Smooth muscle cell (in vitro differentiated cells): ENCODE results near the gene ZDHHC7. TPM values are rescaled to one million over a fixed set of nuclear protein-coding genes. Genes with fewer than 3 reads are reported as not detected.

Source experiments
- DNase-seq: peaks from one replicate; lab custom pipeline; 2025; ENCODE audit not compliant: unreplicated experiment; lab: John Stamatoyannopoulos, UW
- H2AFZ ChIP-seq: fragments of 200-600 bp; sonication (generic); 2 replicates; pipeline ENCODE4 v1.6.0; 2016; ENCODE audit warnings: antibody characterized with exemption, low read depth, mild to moderate bottlenecking
- H3F3A ChIP-seq: fragments of 200-600 bp; sonication (generic); 2 replicates; pipeline ENCODE4 v1.6.0; 2017; ENCODE audit warnings: antibody characterized with exemption, low read depth
- H3K27ac ChIP-seq: fragments of 200-600 bp; sonication (generic); 2 replicates; pipeline ENCODE4 v1.5.1; 2016; ENCODE audit warnings: low read depth, mild to moderate bottlenecking
- H3K27me3 ChIP-seq: fragments of 200-600 bp; sonication (generic); 2 replicates; pipeline ENCODE4 v1.6.1; 2016; ENCODE audit warnings: low read depth, mild to moderate bottlenecking
- H3K36me3 ChIP-seq: fragments of 200-600 bp; sonication (generic); 2 replicates; pipeline ENCODE4 v1.5.1; 2016; ENCODE audit warnings: low read depth
- H3K4me1 ChIP-seq: fragments of 200-600 bp; sonication (generic); 2 replicates; pipeline ENCODE4 v1.5.1; 2016; ENCODE audit warnings: low read depth
- H3K4me2 ChIP-seq: fragments of 200-600 bp; sonication (generic); 2 replicates; pipeline ENCODE4 v1.6.0; 2016; ENCODE audit warnings: mild to moderate bottlenecking
- H3K4me3 ChIP-seq: fragments of 200-600 bp; sonication (generic); 2 replicates; pipeline ENCODE4 v1.5.1; 2016; ENCODE audit warnings: mild to moderate bottlenecking
- H3K79me2 ChIP-seq: fragments of 200-600 bp; sonication (generic); 2 replicates; pipeline ENCODE4 v1.6.0; 2016; ENCODE audit warnings: low read depth, mild to moderate bottlenecking
- H3K9ac ChIP-seq: fragments of 200-600 bp; sonication (generic); 2 replicates; pipeline ENCODE4 v1.6.0; 2016; ENCODE audit warnings: low read depth
- H3K9me3 ChIP-seq: fragments of 200-600 bp; sonication (generic); replicated peaks from 2 replicates; pipeline ENCODE4 v1.5.1; 2016; ENCODE audit warnings: low read depth
- H4K20me1 ChIP-seq: fragments of 200-600 bp; sonication (generic); 2 replicates; pipeline ENCODE4 v1.6.0; 2016; ENCODE audit warnings: low read depth
- CTCF ChIP-seq: fragments of 200-600 bp; sonication (generic); IDR thresholded peaks from 2 replicates; pipeline ENCODE4 v1.5.1; 2017; ENCODE audit warnings: borderline replicate concordance, mild to moderate bottlenecking, antibody characterized with exemption; ENCODE audit not compliant: insufficient read depth, poor library complexity, severe bottlenecking
- whole genome bisulfite sequencing: methylation state at CpG from one replicate; pipeline ENCODE4 v1.1.7; 2016; ENCODE audit warnings: low lambda C conversion rate; 5-methylcytosine and 5-hydroxymethylcytosine counted together
- polyA plus RNA-seq: library from polyadenylated mRNA; unstranded; fragments of >200 nt; fragmentation: Nextera tagmentation; extraction: Ambion mirVana; gene quantifications from 2 replicates; pipeline ENCODE4 v1.2.1, GENCODE V29; 2016
- total RNA-seq: library from RNA; depleted of rRNA; stranded (reverse); fragments of >200 nt; gene quantifications from 2 replicates; pipeline ENCODE4 v1.2.3, GENCODE V29; 2014

The ZDHHC7 gene
- total and polyA plus RNA-seq, 2 experiments from 2014 or later = 31.9 to 39.1 TPM

DNA sequence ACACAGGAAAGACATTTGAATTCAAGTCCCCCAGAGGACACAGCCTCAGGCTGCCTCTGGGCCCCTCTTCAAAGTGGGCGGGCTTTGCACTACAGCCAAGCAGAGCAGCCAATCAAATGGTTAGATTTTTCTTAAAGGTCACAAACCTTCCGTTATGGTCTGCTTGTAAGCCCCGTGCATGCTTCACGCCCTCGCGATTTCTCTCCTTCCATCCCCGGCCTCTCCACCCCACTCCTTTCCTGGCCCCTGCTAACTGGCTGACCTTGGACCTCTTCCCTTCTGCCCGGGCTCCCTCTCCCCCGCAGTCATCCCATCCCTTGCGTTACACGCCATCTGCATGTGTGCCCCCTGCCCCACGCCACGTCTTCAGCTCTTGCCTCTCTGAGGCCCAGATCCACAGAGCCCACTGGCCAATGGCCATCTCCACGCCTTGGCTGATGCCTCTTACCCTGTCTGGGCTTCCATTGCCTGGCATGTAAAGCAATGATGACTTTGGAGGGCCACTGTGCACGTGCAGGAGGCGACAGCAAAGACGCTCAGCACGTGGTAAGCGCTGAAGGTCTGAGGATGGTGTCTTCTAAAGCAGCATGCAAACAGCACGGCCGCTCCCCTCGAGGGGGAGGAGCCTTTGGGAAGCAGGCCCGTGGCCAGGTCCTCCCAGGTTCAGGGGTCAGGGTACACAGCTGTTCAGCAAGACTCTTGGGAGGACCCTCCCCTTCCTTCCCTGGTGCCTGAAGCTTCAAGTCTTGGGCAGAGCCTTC is 86.8 kb downstream of the ZDHHC7 start:
- TF ChIP-seq CTCF = no peak
- WGBS = 88% methylated on average over 23 of the region's 23 CpGs

More for the DNA sequence above, 86.8 kb downstream of the ZDHHC7 start:
- no peaks in the 10 kb centered on the region for H3K36me3 ChIP-seq
- H3K4me2 ChIP-seq = no peak overlapping the region
- H3K9me3 ChIP-seq = no peaks in the 10 kb centered on the region
- no peak for DNase-seq
- no peaks in the 10 kb centered on the region for H4K20me1 ChIP-seq
- no peak overlapping the region for H3K4me3 ChIP-seq
- no peaks in the 10 kb centered on the region for H3K79me2 ChIP-seq
- H3K9ac ChIP-seq = no peak overlapping the region
- no peaks in the 10 kb centered on the region for H3K27me3 ChIP-seq
- H3K27ac ChIP-seq = no peak overlapping the region
- H3K4me1 ChIP-seq = peaks cover 7% of the 10 kb centered on the region
- H3F3A ChIP-seq = no peaks in the 10 kb centered on the region
- no peak overlapping the region for H2AFZ ChIP-seq

Other genes with a start within 250 kb of the ZDHHC7 start
- 63.1 and 104 TPM in 2 replicates for gene CRISPLD2, start 191.6 kb downstream of the ZDHHC7 start, total RNA-seq
- gene CRISPLD2, start 191.6 kb downstream of the ZDHHC7 start, polyA plus RNA-seq = 79.7 and 105 TPM in 2 replicates
- gene KIAA0513, start 16.3 kb upstream of the ZDHHC7 start, total RNA-seq = 3.3 and 11.2 TPM in 2 replicates
- 3.2 and 5.3 TPM in 2 replicates for gene KIAA0513, start 16.3 kb upstream of the ZDHHC7 start, polyA plus RNA-seq
- gene CIBAR2, start 100.9 kb upstream of the ZDHHC7 start, total RNA-seq = not detected in 2 replicates
- not detected in 2 replicates for gene CIBAR2, start 100.9 kb upstream of the ZDHHC7 start, polyA plus RNA-seq